NCI-H146 treated with DMSO at 0.1 percent for 48 hours (cell line): ENCODE measurements around the gene VCL.
A peak's percentile ranks its signal among the peaks of the same experiment; 100 is the strongest.
"Not testable (repeated sequence)": the region's sequence is repeated elsewhere in the genome, so short reads cannot be mapped to it uniquely, and the experiment has no call there.

Experiments
- DNase-seq: peaks from one replicate; lab custom pipeline; 2025; ENCODE audit not compliant: unreplicated experiment; lab: John Stamatoyannopoulos, UW

Gene VCL

GRCh38 chr10:74146980-74147379 lies 149.1 kb downstream of the VCL start:
- not testable (repeated sequence) for DNase-seq

GRCh38 chr10:74150204-74150989 lies 152.5 kb downstream of the VCL start, which contains the start of gene AP3M1:
TSS of gene AP3M1 (minus strand) at chr10:74150828. CDS start at chr10:74138379, 12,449 bp downstream.
- no peak for DNase-seq

GRCh38 chr10:74150990-74151878 lies 153.3 kb downstream of the VCL start, which contains the start of gene ADK:
TSS of gene ADK (plus strand) at chr10:74151221. CDS start at chr10:74151279, 58 bp downstream.
- peak; percentile 96 for DNase-seq

- DNase-seq: no peak
Measured at GRCh38 chr10:74151879-74152722, 154.2 kb downstream of the VCL start.

DNA sequence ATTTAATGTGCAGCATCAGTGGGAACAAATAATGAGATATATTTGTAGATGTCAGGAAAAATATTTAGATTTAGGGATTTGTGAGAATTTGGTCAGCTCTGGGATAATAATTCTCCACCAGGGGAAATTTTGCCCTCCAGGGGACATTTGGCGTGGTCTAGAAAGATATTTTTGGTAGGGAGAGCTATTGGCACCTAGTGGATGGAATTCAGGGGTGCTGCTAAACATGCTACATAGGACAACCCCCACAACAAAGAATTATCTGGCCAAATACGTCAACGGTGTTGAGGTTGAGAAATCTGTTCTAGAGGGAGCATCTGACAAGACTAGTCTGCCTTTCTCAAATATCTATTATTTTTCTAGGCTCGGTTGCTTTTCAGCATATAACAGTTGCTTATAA lies 155.2 kb downstream of the VCL start:
- no peak for DNase-seq

DNA sequence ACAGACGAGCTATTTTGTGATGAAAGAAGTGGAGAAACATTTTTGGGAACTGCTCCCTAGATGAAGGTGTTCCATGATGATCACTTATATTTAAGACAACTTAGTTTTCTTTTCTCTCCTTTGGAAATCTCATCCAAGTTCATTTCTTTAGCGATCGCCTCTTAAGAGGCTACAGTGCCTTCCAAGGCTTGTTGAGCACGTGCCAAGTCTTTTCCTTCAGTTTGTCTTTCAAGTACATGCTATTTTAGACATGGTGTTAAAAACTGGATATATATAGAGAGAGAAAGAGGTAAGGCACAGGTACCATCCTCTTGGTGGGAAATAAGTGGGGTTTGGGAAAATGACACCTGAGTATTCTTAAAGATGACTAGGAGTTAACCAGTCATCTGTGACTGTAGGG lies 155.8 kb downstream of the VCL start:
- DNase-seq: no peak

- DNase-seq: no peak
Measured at GRCh38 chr10:74156919-74157289, 159.0 kb downstream of the VCL start.

DNA sequence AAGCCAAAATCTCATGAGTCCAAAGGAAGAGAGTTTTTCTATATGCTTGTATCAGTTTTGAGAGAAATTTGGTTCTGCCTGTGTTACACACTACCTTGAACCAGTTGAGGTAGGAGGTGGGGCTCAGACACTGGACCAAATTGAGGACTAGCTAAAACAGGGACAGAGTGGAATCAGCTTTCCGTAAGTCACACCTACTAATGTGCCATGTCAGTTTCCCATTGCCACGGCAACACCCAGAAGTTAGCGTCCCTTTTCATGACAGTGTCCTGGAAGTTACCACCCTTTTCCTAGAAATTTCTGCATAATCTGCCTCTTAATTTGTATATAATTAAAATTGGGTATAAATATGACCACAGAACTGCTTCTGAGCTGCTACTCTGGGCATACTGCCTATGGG lies 162.1 kb downstream of the VCL start:
- no peak for DNase-seq

DNA sequence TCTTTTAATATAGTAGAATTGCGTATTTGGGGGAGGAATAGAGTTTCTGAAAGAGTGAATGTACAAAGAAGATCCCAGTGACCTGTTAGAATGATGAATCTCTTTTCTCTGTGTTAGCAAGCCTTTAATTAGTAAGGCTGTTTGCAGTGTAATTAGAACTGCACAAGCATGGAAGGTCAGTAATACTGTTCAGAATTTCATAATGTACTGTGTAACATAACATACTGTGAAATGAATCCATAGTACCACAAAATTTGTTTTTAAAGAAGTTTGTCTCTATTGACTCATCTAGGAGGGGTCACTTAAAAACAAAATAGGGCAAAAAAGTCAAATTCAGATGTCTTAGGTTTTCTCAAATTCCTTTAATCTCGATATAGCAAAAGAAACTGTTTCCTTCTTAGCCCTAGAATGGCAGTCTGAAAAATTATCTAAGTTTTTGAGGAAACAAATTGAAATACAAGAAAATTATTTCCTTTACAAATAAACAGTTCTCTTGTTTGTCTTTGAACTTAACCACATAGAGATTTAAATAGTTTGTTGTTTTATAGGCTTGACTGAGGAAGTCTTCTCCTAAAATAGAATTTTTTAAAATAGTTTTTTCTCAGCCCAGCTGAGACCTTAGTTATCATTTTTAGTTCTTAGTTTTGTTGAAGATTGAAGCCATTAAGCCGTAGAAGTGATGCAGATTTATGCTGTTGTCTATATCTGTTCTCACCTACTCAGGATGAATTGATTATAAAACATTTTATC lies 165.6 kb downstream of the VCL start:
- DNase-seq: peak; percentile 27

GRCh38 chr10:74164716-74165529 lies 167.0 kb downstream of the VCL start:
- no peak for DNase-seq

DNA sequence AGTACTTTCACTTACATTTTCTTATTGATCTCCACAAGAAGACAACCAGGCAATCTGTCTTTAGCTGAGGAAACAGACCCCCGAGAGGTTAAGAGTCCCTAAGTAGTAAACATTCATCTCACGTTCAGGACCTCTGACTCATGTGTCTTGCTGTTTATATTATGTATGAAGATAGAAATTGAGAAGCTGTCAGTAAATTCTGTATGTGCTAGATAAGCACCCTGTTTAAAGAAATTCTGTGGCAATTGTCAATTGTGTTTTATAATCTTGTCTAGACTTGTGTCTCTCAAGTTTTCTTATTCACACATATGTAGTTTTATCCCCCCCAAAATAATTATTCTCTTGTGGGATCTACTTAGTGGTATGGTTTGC lies 167.6 kb downstream of the VCL start:
- DNase-seq: no peak

- no peak for DNase-seq
Measured at GRCh38 chr10:74167443-74167842, 169.5 kb downstream of the VCL start.
